Endometrium (tissue), 2 donors: ENCODE results near the gene ABCB9.
"Not testable (repeated sequence)": the region's sequence is repeated elsewhere in the genome, so short reads cannot be mapped to it uniquely, and the experiment has no call there.

Experiments
- FAIRE-seq: peaks from 2 replicates; lab custom pipeline; 2012; peaks lifted over from hg19 to GRCh38; lab: Jason Lieb, UNC
- donor health status: control.
- donor health status: control.

Gene ABCB9

GRCh38 chr12:122963941-122964265, 2.4 kb downstream of the ABCB9 start:
- FAIRE-seq = no peak

GRCh38 chr12:122961531-122962329, 4.5 kb downstream of the ABCB9 start:
- no peak for FAIRE-seq

DNA sequence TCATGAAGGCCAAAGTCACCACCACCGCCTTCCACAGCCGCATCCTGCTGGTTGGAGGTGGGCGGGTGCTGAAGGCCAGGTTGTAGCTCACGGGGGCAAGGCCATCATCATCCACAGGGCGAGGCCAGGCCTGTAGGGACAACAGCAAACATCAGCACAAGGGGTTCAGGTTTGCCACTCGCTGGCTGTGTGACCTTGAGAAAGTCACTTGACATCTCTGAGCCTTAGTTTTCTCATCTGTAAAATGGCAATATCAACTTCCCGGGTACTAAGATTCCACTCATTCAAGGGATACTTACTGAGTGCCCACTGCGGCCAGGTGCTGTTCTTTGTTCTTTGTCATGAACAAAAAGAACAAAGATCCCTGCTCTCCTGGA, 6.1 kb downstream of the ABCB9 start:
- FAIRE-seq = no peak

- no peak for FAIRE-seq
These were observed 6.6 kb downstream of the ABCB9 start for GRCh38 chr12:122959566-122960192.

DNA sequence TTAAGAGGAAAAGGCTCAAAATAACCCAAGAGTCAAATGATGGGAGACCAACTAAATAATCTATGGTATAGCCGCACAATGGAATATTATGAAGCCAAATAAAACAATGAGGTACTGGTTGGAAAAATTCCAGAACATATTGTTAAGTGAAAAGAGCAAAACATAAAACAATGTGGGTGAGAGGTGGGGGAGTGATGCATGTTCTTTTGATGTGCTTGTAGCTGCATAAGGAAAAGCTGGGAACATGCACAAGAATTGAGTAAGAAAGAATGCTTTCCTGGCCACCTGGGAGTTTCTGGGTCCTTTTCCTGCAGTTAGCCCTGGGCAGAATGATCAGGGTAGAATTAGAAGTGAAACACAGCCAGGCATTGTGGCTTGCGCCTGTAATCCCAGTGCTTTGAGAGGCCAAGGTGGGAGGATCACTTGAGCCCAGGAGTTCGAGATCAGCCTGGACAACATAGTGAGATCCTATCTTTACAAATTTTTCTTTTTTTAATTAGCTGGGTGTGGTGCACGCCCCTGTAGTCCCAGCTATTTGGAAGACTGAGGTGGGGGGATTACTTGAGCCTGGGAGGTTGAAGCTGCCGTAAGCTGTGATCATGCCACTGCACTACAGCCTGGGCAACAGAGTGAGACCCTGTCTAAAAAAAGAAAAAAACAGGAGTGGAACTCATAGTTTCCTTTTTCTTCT, 7.9 kb downstream of the ABCB9 start:
- FAIRE-seq = peak; percentile 80

DNA sequence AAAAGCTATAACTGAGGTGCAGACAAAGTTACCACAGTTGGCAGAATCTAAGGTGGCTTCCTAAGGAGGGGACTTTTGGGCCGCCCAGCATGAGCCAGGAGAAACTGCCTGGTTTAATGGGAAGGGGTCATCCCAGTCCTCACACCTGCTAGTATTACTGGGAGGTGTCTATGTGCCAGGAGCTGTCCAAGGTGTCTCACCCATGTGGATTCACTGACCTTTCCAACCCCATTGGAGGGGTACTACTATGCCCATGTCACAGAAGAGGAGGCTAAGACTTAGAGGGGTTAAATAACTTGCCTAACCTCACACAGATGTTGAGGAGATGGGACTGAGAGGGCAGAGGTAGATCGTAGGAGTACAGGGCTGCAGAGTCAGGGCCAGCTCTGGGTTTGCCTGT, 10.2 kb downstream of the ABCB9 start:
- no peak for FAIRE-seq

DNA sequence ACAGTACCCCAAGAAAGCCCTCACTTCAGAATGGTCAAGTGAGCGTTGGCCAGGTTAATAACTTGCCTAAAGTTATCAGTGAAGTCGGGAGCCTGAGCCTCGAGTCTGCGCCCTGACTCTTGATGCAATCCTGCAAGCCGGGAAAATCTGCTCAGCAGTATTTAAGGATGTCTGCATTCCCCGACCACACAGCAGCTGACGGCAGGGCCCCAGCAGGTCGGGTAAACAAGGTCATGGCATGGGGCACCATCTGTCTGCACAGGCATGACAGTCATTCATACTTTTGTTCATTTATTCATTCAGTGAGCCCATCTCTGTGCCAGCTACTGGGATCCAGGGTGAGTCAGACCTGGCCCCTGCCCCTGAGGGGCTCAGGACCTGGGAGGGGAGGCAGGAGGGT, 11.1 kb downstream of the ABCB9 start:
- FAIRE-seq = no peak

- no peak for FAIRE-seq
These were observed 14.0 kb downstream of the ABCB9 start for GRCh38 chr12:122951979-122952892.

- no peak for FAIRE-seq
These were observed 14.9 kb downstream of the ABCB9 start for GRCh38 chr12:122951406-122951805.

DNA sequence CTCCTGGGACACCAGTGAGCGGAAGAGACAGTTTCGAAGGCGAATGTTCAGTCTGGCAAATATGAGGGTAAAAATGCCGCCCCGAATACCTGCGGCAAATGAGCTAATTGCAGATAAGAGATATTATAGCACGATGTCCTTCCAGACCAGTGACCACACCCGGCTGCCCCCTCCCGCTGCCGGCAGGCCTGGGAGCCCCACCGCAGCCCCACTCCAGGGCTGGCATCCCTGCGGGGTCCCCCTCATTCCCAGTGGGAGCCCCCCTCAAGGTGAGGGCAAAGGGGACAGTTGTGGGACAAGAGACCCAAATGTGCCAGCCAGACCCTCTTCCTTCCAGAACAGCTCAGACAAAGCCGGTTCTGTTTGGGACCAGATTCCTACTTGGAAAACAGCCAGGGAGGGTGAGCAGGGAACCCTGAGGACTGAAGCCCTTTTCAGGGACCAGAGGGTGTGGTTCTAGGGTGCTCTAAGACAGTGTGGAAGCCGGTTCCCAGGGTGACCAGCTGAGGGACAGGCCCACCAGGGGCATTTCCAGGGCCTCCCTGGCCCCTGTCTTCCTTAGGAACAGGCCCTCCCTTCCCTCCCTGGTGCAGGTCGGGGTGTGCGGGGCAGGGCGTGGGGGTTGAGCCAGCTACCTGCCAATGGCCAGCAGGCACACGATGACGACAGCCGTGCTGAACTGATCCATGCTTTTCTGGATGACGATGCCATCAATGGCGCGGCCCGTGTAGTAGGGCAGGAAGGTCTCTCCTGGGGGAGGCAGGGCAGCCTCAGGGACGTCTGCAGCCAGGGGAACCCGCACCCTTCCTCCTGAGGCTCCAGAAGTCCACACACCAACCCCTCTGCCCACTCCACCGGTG, 16.2 kb downstream of the ABCB9 start:
- no peak for FAIRE-seq

DNA sequence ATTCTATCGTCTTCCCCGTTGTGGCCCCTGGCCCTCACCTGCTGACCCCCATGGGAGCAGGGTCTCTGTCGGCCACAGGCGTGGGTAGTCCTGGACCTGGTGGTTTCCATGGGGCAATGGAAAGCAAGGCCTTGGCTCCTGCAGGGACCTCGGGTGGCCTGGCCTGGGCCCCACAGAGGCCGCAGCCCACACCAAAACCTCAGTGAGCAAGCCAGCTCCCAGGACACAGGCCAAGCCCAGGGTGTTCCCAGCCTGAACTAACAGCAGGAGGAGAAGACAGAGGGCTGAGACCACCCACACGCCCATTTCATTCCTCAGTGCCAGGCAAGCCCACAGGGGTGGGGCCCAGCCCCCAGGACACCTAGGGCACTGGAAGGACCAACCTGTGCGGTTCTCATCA, 16.9 kb downstream of the ABCB9 start:
- no peak for FAIRE-seq

DNA sequence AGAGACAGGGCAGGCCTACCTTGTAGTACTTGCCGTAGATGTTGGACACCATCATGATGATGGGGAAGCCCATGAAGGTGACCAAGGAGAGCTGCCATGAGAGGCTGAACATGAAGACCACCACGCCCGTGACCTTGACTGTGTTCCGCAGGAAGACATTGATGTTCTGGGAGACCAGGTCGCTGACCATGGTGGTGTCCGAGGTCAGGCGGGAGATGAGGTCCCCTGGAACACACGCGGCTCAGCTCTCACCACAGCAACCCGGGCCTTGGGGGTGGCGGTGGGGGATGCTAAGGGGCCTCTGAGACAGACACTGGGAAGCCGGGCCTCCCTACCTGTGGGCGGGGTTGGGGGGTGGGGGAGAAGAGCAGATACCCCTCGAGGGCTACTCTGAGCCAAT, 17.7 kb downstream of the ABCB9 start:
- no peak for FAIRE-seq

GRCh38 chr12:122947352-122947792, 18.9 kb downstream of the ABCB9 start:
- no peak for FAIRE-seq

GRCh38 chr12:122946690-122947341, 19.4 kb downstream of the ABCB9 start:
- FAIRE-seq = no peak

DNA sequence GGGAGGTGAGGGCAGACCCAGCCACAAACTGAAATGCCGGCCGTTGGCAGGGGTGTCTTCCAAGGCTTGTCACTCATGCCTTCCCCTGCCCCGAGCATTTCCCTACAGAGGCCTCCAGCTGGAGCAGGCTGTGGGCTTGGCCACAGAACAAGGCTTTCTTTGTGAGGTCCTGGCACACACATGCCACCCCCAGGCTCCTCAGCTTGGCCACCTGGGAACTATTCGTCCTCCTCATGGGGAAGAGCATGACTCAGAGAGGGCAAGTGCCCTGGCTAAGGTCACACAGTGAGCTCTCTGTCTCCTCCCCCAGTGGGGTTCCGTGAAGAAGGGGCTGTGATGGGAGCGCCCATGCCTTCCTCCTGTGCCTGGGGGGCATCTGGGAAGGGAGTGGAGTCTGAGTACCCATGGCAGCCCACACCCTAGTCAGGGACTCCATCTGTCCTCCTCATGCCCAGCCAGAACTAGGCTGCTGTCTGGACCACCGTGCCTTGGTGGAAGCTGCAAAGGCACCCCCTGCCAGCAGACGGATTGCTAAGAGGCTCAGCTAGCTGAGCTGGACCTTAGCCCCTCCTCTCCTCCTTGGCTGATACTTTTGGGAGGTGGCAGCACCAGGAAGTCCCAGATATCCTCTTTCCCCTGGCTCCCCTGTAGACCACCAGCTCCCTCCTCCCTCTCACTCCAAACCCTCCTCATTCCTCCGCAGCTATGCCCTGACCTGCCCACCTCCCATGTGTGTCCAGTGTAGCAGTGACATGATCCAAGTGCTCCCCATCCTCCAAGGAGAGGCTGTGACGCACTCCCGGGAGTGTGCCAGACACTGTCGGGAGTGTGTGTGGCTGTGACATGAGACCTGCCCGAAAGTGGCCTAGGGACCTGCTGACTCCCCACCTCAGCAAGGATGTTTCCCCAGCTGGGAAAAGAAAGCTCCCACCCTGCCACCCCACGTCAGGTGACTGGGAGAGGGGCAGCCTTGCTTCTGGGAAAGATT, 21.4 kb downstream of the ABCB9 start:
- no peak for FAIRE-seq

DNA sequence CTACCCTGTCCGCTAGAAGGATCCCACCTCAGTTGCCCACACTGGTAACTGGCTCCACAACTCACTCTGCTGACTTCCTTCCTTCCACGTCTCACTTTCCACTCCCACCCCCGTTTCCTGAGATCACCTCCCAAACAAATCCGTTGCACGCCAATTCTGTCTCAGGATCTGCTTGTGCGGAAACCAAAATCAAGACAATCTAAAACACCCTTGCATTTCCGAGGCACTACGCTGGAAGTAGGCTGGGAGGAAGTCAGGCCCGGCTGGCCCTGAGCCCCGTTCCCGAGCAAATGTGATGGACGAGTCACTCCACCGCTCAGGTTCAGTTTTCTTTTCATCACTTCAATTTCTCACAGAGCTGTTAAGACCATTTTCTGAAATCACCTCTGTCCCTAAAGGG, 23.1 kb downstream of the ABCB9 start:
- FAIRE-seq = no peak

DNA sequence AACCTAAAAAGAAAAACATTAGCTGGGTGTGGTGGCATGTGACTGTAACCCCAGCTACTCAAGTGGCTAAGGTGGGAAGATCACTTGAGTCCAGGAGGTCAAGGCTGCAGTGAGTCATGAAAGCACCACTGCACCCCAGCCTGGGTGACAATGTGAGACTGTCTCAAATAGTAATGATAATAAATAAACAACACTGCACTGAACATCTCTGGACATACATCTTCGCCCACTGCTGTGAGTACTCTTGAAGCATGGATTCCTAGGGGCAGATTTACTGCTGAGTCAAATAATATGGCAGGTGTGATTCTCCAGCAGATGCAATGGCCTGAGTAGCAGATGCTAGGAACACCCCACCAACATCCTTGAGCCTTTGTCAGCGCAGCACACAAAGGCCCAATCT, 23.6 kb downstream of the ABCB9 start:
- FAIRE-seq = no peak

GRCh38 chr12:122941351-122941750, 24.9 kb downstream of the ABCB9 start:
- not testable (repeated sequence) for FAIRE-seq

GRCh38 chr12:122939125-122939524, 27.1 kb downstream of the ABCB9 start:
- no peak for FAIRE-seq
